Ovary (tissue), 3 donors: Measurements from ENCODE around the gene SH2B2.
"Not testable (repeated sequence)": the region's sequence is repeated elsewhere in the genome, so short reads cannot be mapped to it uniquely, and the experiment has no call there.

Experiments used
- POLR2A ChIP-seq: fragments of 450-650 bp; IDR thresholded peaks from one replicate; pipeline ENCODE4 v1.6.1; 2017; ENCODE audit warnings: antibody characterized with exemption, mild to moderate bottlenecking, moderate library complexity
- TF ChIP-seq, protein P1 (sequence below), 3 donors: fragments of 450-650 bp in 2 of 3; fragments of 200-600 bp in 1 of 3; IDR thresholded peaks; one replicate each; pipeline versions ENCODE4 v1.5.1 to v1.8.0; 2016 to 2022; ENCODE audit warnings: antibody characterized with exemption in 3 of 3, mild to moderate bottlenecking in 1 of 3
- donor health status: DM: no; HTN: no; CAD: no.

DNA sequence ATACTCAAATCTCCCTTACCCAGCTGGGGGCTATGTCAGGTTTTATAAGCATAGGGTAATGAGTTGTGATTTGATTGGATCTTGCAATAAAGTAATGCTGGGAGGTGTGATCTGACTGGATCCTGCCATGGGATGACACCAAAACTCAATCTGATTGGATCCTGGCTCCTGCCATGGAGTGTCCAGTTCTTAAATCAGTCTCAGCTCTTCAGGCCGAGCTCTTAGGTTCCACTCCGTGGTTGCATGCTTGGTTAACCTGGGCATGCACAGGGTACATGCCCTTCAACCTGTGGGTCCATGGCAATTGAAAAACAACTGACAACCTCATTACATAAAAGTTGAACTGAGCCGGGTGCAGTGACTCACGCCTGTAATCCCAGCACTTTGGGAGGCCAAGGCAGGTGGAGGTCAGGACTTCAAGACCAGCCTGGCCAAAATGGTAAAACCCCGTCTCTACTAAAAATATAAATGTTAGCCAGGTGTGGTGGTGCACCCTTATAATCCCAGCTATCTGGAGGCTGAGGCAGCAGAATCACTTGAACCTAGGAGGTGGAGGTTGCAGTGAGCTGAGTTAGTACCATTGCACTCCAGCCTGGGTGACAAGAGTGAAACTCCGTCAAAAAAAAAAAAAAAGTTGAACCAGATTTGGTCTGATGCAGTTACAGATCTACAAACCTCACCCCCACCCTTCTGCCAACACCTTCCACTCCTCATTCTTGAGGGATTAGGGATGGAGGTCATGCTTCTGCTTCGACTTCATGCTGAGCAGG is 54.1 kb downstream of the SH2B2 start:
- TF ChIP-seq, protein P1, sequence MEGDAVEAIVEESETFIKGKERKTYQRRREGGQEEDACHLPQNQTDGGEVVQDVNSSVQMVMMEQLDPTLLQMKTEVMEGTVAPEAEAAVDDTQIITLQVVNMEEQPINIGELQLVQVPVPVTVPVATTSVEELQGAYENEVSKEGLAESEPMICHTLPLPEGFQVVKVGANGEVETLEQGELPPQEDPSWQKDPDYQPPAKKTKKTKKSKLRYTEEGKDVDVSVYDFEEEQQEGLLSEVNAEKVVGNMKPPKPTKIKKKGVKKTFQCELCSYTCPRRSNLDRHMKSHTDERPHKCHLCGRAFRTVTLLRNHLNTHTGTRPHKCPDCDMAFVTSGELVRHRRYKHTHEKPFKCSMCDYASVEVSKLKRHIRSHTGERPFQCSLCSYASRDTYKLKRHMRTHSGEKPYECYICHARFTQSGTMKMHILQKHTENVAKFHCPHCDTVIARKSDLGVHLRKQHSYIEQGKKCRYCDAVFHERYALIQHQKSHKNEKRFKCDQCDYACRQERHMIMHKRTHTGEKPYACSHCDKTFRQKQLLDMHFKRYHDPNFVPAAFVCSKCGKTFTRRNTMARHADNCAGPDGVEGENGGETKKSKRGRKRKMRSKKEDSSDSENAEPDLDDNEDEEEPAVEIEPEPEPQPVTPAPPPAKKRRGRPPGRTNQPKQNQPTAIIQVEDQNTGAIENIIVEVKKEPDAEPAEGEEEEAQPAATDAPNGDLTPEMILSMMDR (IDR thresholded peaks at IDR 0.05) = not testable (repeated sequence)
- TF ChIP-seq POLR2A = not testable (repeated sequence)
